ENCODE results near the gene BACE2.

- TF ChIP-seq, protein P1, sequence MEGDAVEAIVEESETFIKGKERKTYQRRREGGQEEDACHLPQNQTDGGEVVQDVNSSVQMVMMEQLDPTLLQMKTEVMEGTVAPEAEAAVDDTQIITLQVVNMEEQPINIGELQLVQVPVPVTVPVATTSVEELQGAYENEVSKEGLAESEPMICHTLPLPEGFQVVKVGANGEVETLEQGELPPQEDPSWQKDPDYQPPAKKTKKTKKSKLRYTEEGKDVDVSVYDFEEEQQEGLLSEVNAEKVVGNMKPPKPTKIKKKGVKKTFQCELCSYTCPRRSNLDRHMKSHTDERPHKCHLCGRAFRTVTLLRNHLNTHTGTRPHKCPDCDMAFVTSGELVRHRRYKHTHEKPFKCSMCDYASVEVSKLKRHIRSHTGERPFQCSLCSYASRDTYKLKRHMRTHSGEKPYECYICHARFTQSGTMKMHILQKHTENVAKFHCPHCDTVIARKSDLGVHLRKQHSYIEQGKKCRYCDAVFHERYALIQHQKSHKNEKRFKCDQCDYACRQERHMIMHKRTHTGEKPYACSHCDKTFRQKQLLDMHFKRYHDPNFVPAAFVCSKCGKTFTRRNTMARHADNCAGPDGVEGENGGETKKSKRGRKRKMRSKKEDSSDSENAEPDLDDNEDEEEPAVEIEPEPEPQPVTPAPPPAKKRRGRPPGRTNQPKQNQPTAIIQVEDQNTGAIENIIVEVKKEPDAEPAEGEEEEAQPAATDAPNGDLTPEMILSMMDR (IDR thresholded peaks at IDR 0.05), result no peak
- no peak for TF ChIP-seq EZH2 (IDR thresholded peaks at IDR 0.05; ENCODE audit: borderline replicate concordance, insufficient read depth, low read depth, low read length, poor library complexity, severe bottlenecking)
These were observed 32.2 kb upstream of the BACE2 start for GRCh38 chr21:41135746-41136145.
